GM13977 (cell line): ENCODE measurements around the gene GHRL.

Experiments used
- DNase-seq: peaks from one replicate; pipeline ENCODE4 v3.0.0; 2012; ENCODE audit warnings: low spot score
- CTCF ChIP-seq: IDR thresholded peaks from 2 replicates; pipeline ENCODE4 v1.5.1; 2012; ENCODE audit warnings: mild to moderate bottlenecking, control low read depth; ENCODE audit not compliant: insufficient read depth; ENCODE audit errors: extremely low read depth, missing control alignments
- in situ Hi-C: fragments of 300-500 bp; cut with MboI; formaldehyde crosslinking; loops from one replicate; pipeline ENCODE4 v1.12.0; 2022; ENCODE audit warnings: low sequenced_read_pairs, low pct_unique_long_range_greater_than_20kb, mixed read lengths, inconsistent platforms; ENCODE audit not compliant: unreplicated experiment

GHRL gene

GRCh38 chr3:10247679-10248183 is 45.0 kb downstream of the GHRL start:
- no peak for DNase-seq
- TF ChIP-seq CTCF = no peak
- in situ Hi-C loops = no loop called here

GRCh38 chr3:10245081-10245712 is 47.5 kb downstream of the GHRL start:
- TF ChIP-seq CTCF = no peak
- in situ Hi-C loops = no loop called here
- no peak for DNase-seq

- TF ChIP-seq CTCF = no peak
- in situ Hi-C loops = no loop called here
- DNase-seq = no peak
These were observed 48.7 kb downstream of the GHRL start for GRCh38 chr3:10244009-10244408.

- TF ChIP-seq CTCF = no peak
- DNase-seq = peak; percentile 47
These were observed 50.3 kb downstream of the GHRL start for GRCh38 chr3:10242182-10243065.

GRCh38 chr3:10240799-10241198 is 51.9 kb downstream of the GHRL start:
- no peak for TF ChIP-seq CTCF
- in situ Hi-C loops = no loop called here
- no peak for DNase-seq

More at GRCh38 chr3:10242182-10243065, 50.3 kb downstream of the GHRL start:
- in situ Hi-C loops = no loop called here

- DNase-seq = no peak
- no peak for TF ChIP-seq CTCF
- in situ Hi-C loops = no loop called here
These were observed 54.2 kb downstream of the GHRL start for GRCh38 chr3:10238345-10239183.
